Measurements from ENCODE around the gene AUP1.
A peak's percentile ranks its signal among the peaks of the same experiment; 100 is the strongest.

Gene AUP1

GRCh38 chr2:74556159-74556558, 26.7 kb upstream of the AUP1 start:
- DNase-seq = no peak

GRCh38 chr2:74555610-74556103, 26.2 kb upstream of the AUP1 start:
- no peak for DNase-seq

DNA sequence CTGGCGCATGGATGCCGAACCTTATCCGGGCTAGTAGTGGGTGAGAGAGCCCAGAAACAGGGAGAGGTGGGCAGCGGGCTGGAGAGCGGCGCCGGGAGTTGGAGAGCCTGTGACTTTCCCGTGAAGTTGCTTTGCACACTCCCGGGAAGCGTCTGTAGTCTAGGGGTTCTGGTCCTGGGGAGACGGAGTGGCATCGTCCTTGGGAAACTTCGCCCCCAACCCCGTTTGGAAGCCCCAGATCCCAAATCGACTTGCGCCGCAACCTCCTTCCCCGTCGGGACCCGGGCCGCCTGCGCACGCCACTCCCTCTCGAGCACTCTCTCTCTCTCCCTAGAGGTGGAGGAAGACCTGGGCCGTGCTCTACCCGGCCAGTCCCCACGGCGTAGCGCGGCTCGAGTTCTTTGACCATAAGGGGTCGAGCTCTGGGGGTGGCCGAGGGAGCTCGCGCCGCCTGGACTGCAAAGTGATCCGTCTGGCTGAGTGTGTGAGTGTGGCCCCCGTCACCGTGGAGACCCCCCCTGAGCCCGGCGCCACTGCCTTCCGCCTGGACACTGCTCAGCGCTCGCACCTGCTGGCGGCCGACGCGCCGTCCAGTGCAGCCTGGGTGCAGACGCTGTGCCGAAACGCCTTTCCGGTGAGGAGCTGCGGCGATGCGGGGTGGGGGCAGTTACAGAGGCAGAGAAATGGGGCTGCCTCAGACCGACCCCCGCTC, 25.5 kb upstream of the AUP1 start:
- peak in 1 of 4 experiments; percentile 27 for DNase-seq

- peak; percentile 61 to 78 (median 67) for DNase-seq
Observed at GRCh38 chr2:74553892-74554819, 24.6 kb upstream of the AUP1 start, which contains the start of the genes DOK1 and LOXL3. DOK1 (plus strand) TSS chr2:74554720; CDS start chr2:74554755, 35 bp downstream. LOXL3 (minus strand) TSS chr2:74553942; CDS start chr2:74552634, 1,308 bp downstream.

- no peak for DNase-seq
Observed at GRCh38 chr2:74552914-74553811, 23.7 kb upstream of the AUP1 start.

DNA sequence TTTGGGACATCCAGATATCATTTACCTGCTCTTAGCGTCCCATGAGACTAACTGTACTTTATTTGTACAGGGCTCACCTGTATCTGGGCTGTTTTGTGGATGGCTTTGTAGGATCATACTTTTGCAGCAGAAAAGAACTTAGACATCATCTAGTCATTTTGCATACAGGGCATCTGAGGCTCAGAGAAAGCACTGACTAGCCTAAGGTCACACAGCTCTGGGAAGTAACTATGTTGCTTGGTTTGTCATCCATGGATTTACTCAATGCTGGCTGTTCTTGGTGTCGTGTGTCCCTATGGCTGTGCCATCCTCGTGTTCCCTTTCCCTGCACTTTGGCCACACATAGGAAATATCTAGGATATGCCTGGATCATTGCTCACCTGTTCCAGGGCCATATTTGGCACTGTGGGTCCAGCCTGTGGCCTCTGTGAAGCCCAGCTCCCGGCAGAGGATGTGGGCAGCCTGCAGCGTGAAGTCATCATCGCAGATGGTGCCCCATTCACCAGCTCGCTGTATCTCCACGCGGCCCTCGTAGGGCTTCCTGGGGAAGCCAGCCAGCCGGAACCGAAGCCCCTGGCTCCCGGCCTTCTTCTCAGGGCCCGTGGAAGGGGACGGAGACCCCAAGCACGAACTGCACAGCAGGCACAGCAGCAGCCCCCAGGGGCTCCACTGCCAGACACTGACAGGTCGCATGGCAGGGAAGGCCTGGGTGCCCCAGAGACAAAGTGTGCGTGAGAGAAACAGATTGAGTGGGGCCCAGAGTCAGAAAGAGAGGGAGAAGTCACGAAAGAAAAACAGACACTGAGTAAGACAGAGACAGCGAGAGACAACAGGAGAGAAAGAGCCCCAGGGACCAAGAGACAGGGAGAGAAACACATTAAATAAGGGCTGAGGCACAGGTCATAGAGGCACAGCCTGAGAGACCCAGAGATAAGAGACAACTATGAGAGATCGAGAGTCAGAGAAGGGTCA, 22.7 kb upstream of the AUP1 start:
- DNase-seq = no peak

- DNase-seq = no peak
Observed at GRCh38 chr2:74551530-74551929, 22.0 kb upstream of the AUP1 start.

GRCh38 chr2:74550231-74550630, 20.7 kb upstream of the AUP1 start:
- no peak for DNase-seq

- no peak for DNase-seq
Observed at GRCh38 chr2:74548900-74549826, 19.7 kb upstream of the AUP1 start.

GRCh38 chr2:74548285-74548899, 18.9 kb upstream of the AUP1 start:
- DNase-seq = no peak

DNA sequence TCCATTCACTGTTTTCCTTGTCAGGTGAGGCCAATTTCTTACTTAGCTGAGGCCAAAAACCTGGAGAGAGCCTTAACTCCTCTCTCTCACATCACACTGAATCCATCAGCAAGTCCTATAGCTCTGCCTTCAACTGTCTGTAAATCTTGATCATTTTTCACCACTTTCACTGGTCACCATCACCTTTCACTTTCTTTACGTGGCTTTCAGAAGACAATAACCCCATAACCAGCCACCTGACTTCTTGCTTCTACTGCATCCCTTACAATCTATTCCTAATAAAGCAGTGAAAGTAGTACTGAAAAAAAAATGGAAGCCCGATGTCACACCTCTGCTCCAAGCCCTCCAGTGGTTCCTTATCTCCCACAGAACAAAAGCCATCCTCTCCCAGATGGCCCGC, 16.5 kb upstream of the AUP1 start:
- DNase-seq = no peak

DNA sequence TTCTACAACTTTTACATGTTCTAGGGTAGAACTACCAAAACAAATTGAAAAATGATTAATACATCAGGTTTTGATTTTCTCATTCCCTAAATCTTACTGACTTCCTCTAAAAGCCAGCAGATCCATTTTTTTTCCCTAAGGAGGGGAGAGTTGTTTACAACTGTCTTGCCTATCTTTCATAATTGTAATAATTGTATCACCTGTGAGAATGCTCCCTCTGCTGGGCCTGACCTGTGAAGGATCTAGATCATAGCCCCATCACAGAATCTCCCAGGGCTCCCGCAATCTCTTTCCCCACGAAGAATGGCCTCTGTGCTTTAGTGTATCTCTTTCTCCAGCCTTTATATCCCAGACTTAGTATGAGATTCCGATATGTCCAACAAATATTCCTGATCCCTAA, 15.1 kb upstream of the AUP1 start:
- no peak for DNase-seq

DNA sequence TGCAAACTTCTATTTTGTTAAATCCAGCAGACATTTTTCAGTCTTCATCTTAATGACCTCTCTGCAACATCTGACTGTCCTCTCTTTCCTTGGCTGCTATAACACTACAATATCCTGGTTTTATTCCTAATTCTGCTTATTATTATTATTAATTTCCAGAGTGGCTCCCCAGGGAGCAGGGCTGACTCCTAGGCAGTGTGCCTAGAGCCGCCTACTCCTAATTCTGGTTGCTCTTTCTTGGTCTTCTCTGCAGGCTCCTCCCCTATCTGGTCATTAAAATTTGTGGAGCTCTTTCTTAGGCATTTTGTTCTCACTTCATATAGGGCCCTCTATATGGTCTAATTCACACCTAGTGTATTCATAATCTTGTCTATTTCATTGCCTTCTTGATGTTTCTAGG, 13.5 kb upstream of the AUP1 start:
- DNase-seq = no peak

- no peak for DNase-seq
Observed at GRCh38 chr2:74540291-74540690, 10.8 kb upstream of the AUP1 start.

DNA sequence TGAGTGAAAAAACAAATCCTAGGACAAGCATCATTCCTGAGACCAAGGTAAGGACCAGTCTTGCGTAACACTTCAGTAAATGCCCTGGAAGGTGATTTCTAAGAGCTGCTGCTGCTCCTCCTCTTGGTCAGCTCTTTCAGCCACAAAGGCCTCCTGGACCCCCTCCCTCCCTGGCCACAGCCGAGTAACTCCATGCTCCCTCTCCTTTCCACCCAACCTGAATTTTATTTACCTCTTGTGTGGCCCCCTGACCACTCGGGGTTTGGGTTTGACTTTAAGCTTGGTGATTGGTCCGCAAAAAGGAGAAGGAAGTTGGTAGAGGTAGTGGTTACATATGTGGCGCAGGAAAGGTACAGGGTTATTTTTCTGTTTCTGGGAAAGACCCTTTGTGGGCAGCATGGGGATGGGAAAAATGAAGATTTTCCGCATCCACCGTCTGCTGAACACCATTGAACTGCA, 9.4 kb upstream of the AUP1 start:
- no peak for DNase-seq

GRCh38 chr2:74537140-74537539, 7.6 kb upstream of the AUP1 start:
- no peak for DNase-seq

GRCh38 chr2:74536166-74536950, 6.9 kb upstream of the AUP1 start:
- DNase-seq = no peak

- DNase-seq = no peak
Observed at GRCh38 chr2:74535440-74535965, 6.0 kb upstream of the AUP1 start.

- DNase-seq = no peak
Observed at GRCh38 chr2:74534411-74534810, 4.9 kb upstream of the AUP1 start.

Measured in activated naive CD4-positive, alpha-beta T cell (primary cell).